NCI-H2107 treated with DMSO at 0.1 percent for 48 hours (cell line): ENCODE results near the gene PIK3C3.
"Not testable (repeated sequence)": the region's sequence is repeated elsewhere in the genome, so short reads cannot be mapped to it uniquely, and the experiment has no call there.

Experiments
- DNase-seq: peaks from one replicate; lab custom pipeline; 2025; ENCODE audit not compliant: unreplicated experiment; lab: John Stamatoyannopoulos, UW

PIK3C3 gene

GRCh38 chr18:42068030-42068429, 113.0 kb downstream of the PIK3C3 start:
- no peak for DNase-seq

DNA sequence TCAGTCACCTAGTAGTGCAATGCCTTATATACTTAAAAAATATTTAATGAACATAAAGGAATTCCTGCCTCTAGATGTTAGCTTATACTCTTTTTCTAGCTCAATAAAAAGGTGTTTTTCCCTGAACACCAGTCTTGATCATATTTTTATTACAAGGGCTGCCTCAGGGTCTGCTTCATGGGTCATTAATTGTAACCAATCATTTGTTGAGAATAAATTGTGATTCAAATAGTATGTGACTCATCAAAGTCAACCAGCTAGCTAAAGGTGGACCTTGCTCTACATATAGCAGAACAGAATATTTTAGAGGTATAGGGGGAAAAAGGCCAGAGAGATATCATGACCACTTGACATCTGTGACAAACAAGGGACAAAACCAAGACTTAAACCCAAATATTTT, 114.0 kb downstream of the PIK3C3 start:
- no peak for DNase-seq

DNA sequence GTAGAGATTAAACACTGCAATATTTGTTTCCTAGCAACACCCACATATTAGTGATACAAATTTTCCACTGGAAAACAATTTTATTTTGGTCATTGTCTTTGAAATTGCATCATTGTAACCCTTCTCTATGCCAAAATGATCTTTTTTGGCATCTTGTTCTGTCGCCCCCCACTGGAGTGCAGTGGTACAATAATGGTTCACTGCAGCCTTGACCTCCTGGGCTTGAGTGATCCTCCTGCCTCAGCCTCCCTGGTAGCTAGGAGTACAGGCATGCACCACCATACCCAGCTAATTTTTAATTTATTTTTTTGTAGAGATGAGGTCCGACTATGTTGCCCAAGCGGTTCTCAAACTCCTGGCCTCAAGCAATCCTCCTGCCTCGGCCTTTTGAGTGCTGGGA, 117.4 kb downstream of the PIK3C3 start:
- no peak for DNase-seq

DNA sequence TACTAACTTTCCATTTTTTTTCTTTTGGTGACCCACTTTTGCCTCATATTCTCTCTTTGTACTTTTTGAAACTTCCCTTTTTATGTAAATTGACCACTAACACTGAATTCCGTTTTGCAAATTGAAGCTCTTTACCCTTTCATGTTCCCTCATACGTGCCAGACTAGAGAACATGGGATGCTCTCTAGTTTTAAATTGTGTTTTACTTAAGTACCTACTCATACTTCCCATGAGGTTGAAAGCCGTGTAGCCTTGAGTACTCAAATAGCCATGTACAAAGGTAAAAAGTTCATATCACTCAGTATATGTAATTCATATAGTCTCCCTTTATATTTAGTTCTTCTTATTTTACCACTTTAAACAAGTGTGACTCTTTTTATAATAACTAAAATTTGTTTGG, 119.7 kb downstream of the PIK3C3 start:
- no peak for DNase-seq

DNA sequence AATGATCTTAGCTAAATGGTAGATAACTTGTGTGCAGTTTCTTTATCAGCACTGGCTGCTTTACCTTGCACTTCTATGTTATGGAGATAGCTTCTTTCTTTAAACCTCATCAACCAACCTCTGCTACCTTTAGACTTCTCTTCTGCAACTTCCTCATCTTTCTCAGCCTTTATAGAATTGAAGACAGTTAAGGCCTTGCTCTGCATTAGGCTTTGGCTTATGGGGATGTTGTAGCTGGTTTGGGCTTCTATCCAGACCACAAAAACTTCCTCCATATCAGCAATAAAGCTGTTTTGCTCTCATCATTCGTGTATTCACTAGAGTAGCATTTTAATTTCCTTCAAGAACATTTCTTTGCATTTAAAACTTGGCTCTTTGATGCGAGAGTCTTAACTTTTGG, 123.7 kb downstream of the PIK3C3 start:
- no peak for DNase-seq

DNA sequence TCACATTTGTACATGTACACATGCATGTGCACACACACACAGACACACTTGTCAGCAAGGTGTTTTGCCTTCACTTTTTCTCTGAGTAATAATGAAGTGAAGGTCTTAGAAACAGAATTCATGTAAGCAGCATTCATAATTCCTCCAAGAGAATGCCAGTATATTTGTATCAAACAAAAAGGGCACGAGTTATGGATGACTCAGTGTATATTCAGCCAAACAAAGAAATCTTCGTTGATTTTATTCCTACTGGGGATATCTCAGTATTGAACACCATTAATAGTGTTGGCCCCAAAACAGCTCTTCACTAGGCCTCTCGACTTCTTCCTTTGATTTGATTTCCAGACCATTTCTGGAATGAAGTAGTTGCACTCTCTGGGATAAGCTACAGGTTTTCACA, 125.3 kb downstream of the PIK3C3 start:
- DNase-seq = no peak

- no peak for DNase-seq
Observed at GRCh38 chr18:42082415-42083234, 127.6 kb downstream of the PIK3C3 start.

DNA sequence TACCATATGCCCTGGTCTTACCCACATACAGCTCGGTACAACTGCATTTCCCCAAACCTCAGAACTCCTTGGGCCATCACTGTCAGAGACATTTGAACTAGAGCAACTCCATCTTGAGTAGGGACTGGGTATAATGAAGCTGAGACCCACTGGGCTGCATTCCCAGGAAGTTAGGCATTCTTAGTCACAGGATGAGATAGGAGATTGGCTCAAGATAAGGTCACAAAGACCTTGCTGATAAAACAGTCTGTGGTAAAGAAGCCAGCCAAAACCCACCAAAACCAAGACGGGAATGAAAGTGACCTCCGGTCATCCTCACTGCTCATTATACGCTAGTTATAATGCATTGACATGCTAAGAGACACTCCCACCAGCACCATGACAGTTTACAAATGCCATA, 131.3 kb downstream of the PIK3C3 start:
- DNase-seq = no peak

GRCh38 chr18:42087235-42087634, 132.2 kb downstream of the PIK3C3 start:
- no peak for DNase-seq

- no peak for DNase-seq
Observed at GRCh38 chr18:42087876-42088275, 132.8 kb downstream of the PIK3C3 start.

- no peak for DNase-seq
Observed at GRCh38 chr18:42092848-42093247, 137.8 kb downstream of the PIK3C3 start.

DNA sequence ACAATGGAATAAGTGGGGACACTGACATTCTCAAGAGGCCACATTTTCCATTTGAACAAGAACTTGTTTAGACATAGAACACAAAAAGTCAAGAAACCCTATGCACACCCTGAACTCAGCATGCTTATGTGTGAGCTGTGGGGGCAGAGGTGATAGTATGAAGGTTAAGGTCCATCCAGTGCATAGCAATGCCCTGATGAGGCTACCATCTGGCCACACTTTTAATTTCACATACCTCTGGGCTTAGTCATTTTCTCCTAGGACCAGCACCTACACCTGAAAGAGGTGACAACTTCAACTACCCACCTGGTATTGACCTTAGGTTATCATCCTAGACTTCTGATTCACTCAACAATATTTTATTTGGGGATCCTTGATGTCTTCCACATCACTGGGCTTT, 139.8 kb downstream of the PIK3C3 start:
- no peak for DNase-seq

- DNase-seq = no peak
Observed at GRCh38 chr18:42095732-42096377, 140.8 kb downstream of the PIK3C3 start.

- no peak for DNase-seq
Observed at GRCh38 chr18:42100248-42100647, 145.2 kb downstream of the PIK3C3 start.

DNA sequence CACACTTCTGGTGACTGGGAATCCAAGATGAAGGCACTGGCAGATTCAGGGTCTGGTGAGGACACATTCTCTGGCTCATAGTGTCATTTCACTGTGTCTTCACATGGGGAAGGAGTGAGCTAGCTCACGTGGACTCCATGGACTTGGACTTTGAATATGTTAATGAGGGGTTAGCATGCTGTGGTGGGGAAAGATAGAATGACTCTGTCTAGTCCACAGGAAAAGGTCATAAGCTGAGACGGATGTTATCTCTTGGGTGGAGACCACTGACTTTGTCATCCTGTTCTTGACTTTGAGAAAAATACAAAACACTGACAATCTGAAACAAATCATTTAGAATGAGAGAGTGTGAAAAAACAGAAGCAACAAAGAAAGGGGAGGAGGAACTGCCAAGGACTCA, 145.9 kb downstream of the PIK3C3 start:
- no peak for DNase-seq

- peak; percentile 57 for DNase-seq
Observed at GRCh38 chr18:42105394-42105793, 150.4 kb downstream of the PIK3C3 start.

GRCh38 chr18:42106784-42107183, 151.8 kb downstream of the PIK3C3 start:
- no peak for DNase-seq

GRCh38 chr18:42107287-42107686, 152.3 kb downstream of the PIK3C3 start:
- no peak for DNase-seq

- DNase-seq = no peak
Observed at GRCh38 chr18:42107691-42108450, 152.8 kb downstream of the PIK3C3 start.

- DNase-seq = not testable (repeated sequence)
Observed at GRCh38 chr18:42112147-42112546, 157.1 kb downstream of the PIK3C3 start.

GRCh38 chr18:42112657-42113420, 157.8 kb downstream of the PIK3C3 start:
- no peak for DNase-seq
